T-helper 1 cell treated with Interleukin-12 subunit alpha and Interleukin-12 subunit beta and Interleukin-4 antibody, amounts not matched to agents 30 μg/mL and 1 μg/mL, for 36 hours (primary cell): ENCODE measurements around the gene TMPRSS13.

ENCODE experiments used
- H3K27ac Mint-ChIP-seq: one replicate; pipeline ENCODE4 v1.8.0; 2021; ENCODE audit warnings: mild to moderate bottlenecking, mixed read lengths
- H3K27me3 Mint-ChIP-seq: one replicate; pipeline ENCODE4 v1.8.0; 2021; ENCODE audit warnings: low read depth, mixed read lengths
- H3K36me3 Mint-ChIP-seq: one replicate; pipeline ENCODE4 v1.8.0; 2021; ENCODE audit warnings: low read depth, mixed read lengths
- H3K4me1 Mint-ChIP-seq: one replicate; pipeline ENCODE4 v1.8.0; 2021; ENCODE audit warnings: low read depth, mixed read lengths
- H3K4me3 Mint-ChIP-seq: one replicate; pipeline ENCODE4 v1.8.0; 2021; ENCODE audit warnings: mild to moderate bottlenecking, moderate library complexity, mixed read lengths
- H3K9me3 Mint-ChIP-seq: one replicate; pipeline ENCODE4 v1.8.0; 2021; ENCODE audit warnings: mixed read lengths

Gene TMPRSS13

GRCh38 chr11:117861151-117862018 is 67.8 kb downstream of the TMPRSS13 start:
- no peaks in the 10 kb centered on the region for H3K9me3 Mint-ChIP-seq
- H3K4me3 Mint-ChIP-seq, result no peak overlapping the region
- H3K4me1 Mint-ChIP-seq, result peaks cover 3% of the 10 kb centered on the region
- H3K27ac Mint-ChIP-seq, result no peak overlapping the region
- H3K36me3 Mint-ChIP-seq, result no peaks in the 10 kb centered on the region
- H3K27me3 Mint-ChIP-seq, result peaks cover 28% of the 10 kb centered on the region

GRCh38 chr11:117860139-117860538 is 69.1 kb downstream of the TMPRSS13 start:
- H3K4me3 Mint-ChIP-seq, result no peak overlapping the region

GRCh38 chr11:117859488-117860112 is 69.6 kb downstream of the TMPRSS13 start:
- Mint-ChIP-seq H3K4me3 (no peak overlapping the region), H3K36me3 (no peaks in the 10 kb centered on the region), H3K27me3 (peaks cover 24% of the 10 kb centered on the region), H3K9me3 (no peaks in the 10 kb centered on the region), H3K27ac (no peak overlapping the region), H3K4me1 (peaks cover 3% of the 10 kb centered on the region)

More at GRCh38 chr11:117860139-117860538, 69.1 kb downstream of the TMPRSS13 start:
- Mint-ChIP-seq H3K4me1 (peaks cover 3% of the 10 kb centered on the region), H3K27ac (no peak overlapping the region), H3K9me3 (no peaks in the 10 kb centered on the region), H3K36me3 (no peaks in the 10 kb centered on the region), H3K27me3 (peaks cover 26% of the 10 kb centered on the region)

- H3K36me3 Mint-ChIP-seq, result no peaks in the 10 kb centered on the region
- H3K27ac Mint-ChIP-seq, result no peak overlapping the region
- no peaks in the 10 kb centered on the region for H3K9me3 Mint-ChIP-seq
- H3K4me1 Mint-ChIP-seq, result peaks cover 3% of the 10 kb centered on the region
- H3K27me3 Mint-ChIP-seq, result peaks cover 27% of the 10 kb centered on the region
- no peak overlapping the region for H3K4me3 Mint-ChIP-seq
Measured at GRCh38 chr11:117859061-117859460, 70.1 kb downstream of the TMPRSS13 start.

- H3K27ac Mint-ChIP-seq, result no peak overlapping the region
- H3K27me3 Mint-ChIP-seq, result peaks cover 20% of the 10 kb centered on the region
- H3K36me3 Mint-ChIP-seq, result no peaks in the 10 kb centered on the region
- peaks cover 3% of the 10 kb centered on the region for H3K4me1 Mint-ChIP-seq
- peaks cover 2% of the 10 kb centered on the region for H3K9me3 Mint-ChIP-seq
- H3K4me3 Mint-ChIP-seq, result no peak overlapping the region
Measured at GRCh38 chr11:117857734-117858414, 71.3 kb downstream of the TMPRSS13 start.

GRCh38 chr11:117855912-117856651 is 73.1 kb downstream of the TMPRSS13 start:
- Mint-ChIP-seq H3K4me3 (no peak overlapping the region), H3K36me3 (peaks cover 2% of the 10 kb centered on the region), H3K27me3 (peaks cover 23% of the 10 kb centered on the region), H3K9me3 (peaks cover 8% of the 10 kb centered on the region), H3K27ac (no peak overlapping the region), H3K4me1 (no peaks in the 10 kb centered on the region)

- Mint-ChIP-seq H3K27ac (no peak overlapping the region), H3K9me3 (peaks cover 8% of the 10 kb centered on the region), H3K4me3 (no peak overlapping the region), H3K4me1 (no peaks in the 10 kb centered on the region), H3K36me3 (peaks cover 2% of the 10 kb centered on the region), H3K27me3 (peaks cover 25% of the 10 kb centered on the region)
Measured at GRCh38 chr11:117855186-117855845, 73.9 kb downstream of the TMPRSS13 start.

GRCh38 chr11:117852309-117852708 is 76.9 kb downstream of the TMPRSS13 start:
- Mint-ChIP-seq H3K4me3 (no peak overlapping the region), H3K4me1 (peaks cover 4% of the 10 kb centered on the region), H3K36me3 (peaks cover 2% of the 10 kb centered on the region), H3K27me3 (peaks cover 38% of the 10 kb centered on the region), H3K9me3 (peaks cover 8% of the 10 kb centered on the region), H3K27ac (no peak overlapping the region)

GRCh38 chr11:117851852-117852251 is 77.3 kb downstream of the TMPRSS13 start:
- no peak overlapping the region for H3K27ac Mint-ChIP-seq
- H3K4me3 Mint-ChIP-seq, result no peak overlapping the region
- peaks cover 40% of the 10 kb centered on the region for H3K27me3 Mint-ChIP-seq
- peaks cover 8% of the 10 kb centered on the region for H3K9me3 Mint-ChIP-seq
- H3K4me1 Mint-ChIP-seq, result peaks cover 4% of the 10 kb centered on the region
- peaks cover 2% of the 10 kb centered on the region for H3K36me3 Mint-ChIP-seq

GRCh38 chr11:117851106-117851505 is 78.1 kb downstream of the TMPRSS13 start:
- H3K4me1 Mint-ChIP-seq, result peaks cover 4% of the 10 kb centered on the region
- no peak overlapping the region for H3K27ac Mint-ChIP-seq
- peaks cover 2% of the 10 kb centered on the region for H3K36me3 Mint-ChIP-seq
- no peak overlapping the region for H3K4me3 Mint-ChIP-seq
- H3K27me3 Mint-ChIP-seq, result peaks cover 42% of the 10 kb centered on the region
- peaks cover 8% of the 10 kb centered on the region for H3K9me3 Mint-ChIP-seq
